Measurements from ENCODE around the gene RBM17. TPM values are rescaled to one million over a fixed set of nuclear protein-coding genes. Genes with fewer than 3 reads are reported as not detected.
A peak's percentile ranks its signal among the peaks of the same experiment; 100 is the strongest.
"Not testable (repeated sequence)": the region's sequence is repeated elsewhere in the genome, so short reads cannot be mapped to it uniquely, and the experiment has no call there.

Gene RBM17
- total RNA-seq, 2 donors from 2014 or later: 48.5 to 65.0 TPM

GRCh38 chr10:6141296-6142151 lies 52.7 kb downstream of the RBM17 start:
- no peak for DNase-seq (ENCODE audit: low spot score)
- TF ChIP-seq CTCF (IDR thresholded peaks at IDR 0.05): no peak
- H3K36me3 ChIP-seq: no peaks in the 10 kb centered on the region
- peak overlapping the region; percentile 63 for H3K4me3 ChIP-seq
- H3K9me3 ChIP-seq: no peaks in the 10 kb centered on the region
- H3K27ac ChIP-seq: peak overlapping the region; percentile 20 to 24
- peaks cover 8 to 36% of the 10 kb centered on the region in 2 donors for H3K4me1 ChIP-seq (ENCODE audit: control insufficient read depth in 1 of 2, low read depth in 2 of 2)
- ATAC-seq (ENCODE audit: insufficient number of reproducible peaks, low FRiP score, low read depth): peak; percentile 39
- H3K27me3 ChIP-seq (replicated peaks; ENCODE audit: insufficient read depth): no peaks in the 10 kb centered on the region

- H3K4me1 ChIP-seq (ENCODE audit: control insufficient read depth in 1 of 2, low read depth in 2 of 2): peaks cover 11 to 36% of the 10 kb centered on the region in 2 donors
- not testable (repeated sequence) for DNase-seq (ENCODE audit: low spot score); H3K27me3 ChIP-seq (replicated peaks; ENCODE audit: insufficient read depth); H3K36me3 ChIP-seq; H3K27ac ChIP-seq; H3K9me3 ChIP-seq; ATAC-seq (ENCODE audit: insufficient number of reproducible peaks, low FRiP score, low read depth)
- peak overlapping the region; percentile 63 for H3K4me3 ChIP-seq
These were observed 53.4 kb downstream of the RBM17 start for GRCh38 chr10:6142186-6142585.

DNA sequence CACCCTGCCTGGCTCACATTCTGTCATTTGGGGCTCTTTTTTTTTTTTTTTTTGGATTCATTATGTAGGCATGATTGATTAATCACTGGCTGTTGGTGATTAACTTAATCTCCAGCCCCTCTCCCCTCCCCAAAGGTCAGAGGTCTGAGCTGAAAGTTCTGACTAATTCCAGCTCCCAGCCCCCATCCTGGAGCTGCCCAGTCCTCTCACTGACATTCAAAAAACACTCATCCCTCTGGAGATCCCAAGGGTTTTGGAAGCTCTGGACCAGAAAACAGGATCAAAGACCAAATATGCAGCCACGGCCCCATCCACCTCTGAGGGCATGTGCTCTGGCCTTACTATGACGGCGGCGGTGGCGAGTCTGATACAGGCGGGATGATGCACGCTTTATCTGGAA lies 53.8 kb downstream of the RBM17 start:
- H3K36me3 ChIP-seq: no peaks in the 10 kb centered on the region
- no peak for DNase-seq (ENCODE audit: low spot score)
- no peak for ATAC-seq (ENCODE audit: insufficient number of reproducible peaks, low FRiP score, low read depth)
- no peaks in the 10 kb centered on the region for H3K27me3 ChIP-seq (replicated peaks; ENCODE audit: insufficient read depth)
- no peak overlapping the region for H3K27ac ChIP-seq
- peaks cover 11 to 37% of the 10 kb centered on the region in 2 donors for H3K4me1 ChIP-seq (ENCODE audit: control insufficient read depth in 1 of 2, low read depth in 2 of 2)
- no peaks in the 10 kb centered on the region for H3K9me3 ChIP-seq
- TF ChIP-seq CTCF (IDR thresholded peaks at IDR 0.05): no peak
- H3K4me3 ChIP-seq: no peak overlapping the region

GRCh38 chr10:6143181-6143580 lies 54.3 kb downstream of the RBM17 start:
- Histone ChIP-seq H3K27ac (no peak overlapping the region), H3K36me3 (no peaks in the 10 kb centered on the region), H3K4me3 (no peak overlapping the region)

GRCh38 chr10:6144406-6145165 lies 55.8 kb downstream of the RBM17 start:
- Histone ChIP-seq H3K4me1 (ENCODE audit: control insufficient read depth in 1 of 2, low read depth in 2 of 2) (peaks cover 11 to 37% of the 10 kb centered on the region in 2 donors), H3K27ac (peak overlapping the region; percentile 76 to 93), H3K9me3 (no peaks in the 10 kb centered on the region), H3K27me3 (replicated peaks; ENCODE audit: insufficient read depth) (no peaks in the 10 kb centered on the region), H3K4me3 (peak overlapping the region; percentile 96), H3K36me3 (no peaks in the 10 kb centered on the region)
- ATAC-seq (ENCODE audit: insufficient number of reproducible peaks, low FRiP score, low read depth) (peak; percentile 54), DNase-seq (ENCODE audit: low spot score) (peak; percentile 78)
- no peak for TF ChIP-seq CTCF (IDR thresholded peaks at IDR 0.05)

More at GRCh38 chr10:6143181-6143580, 54.3 kb downstream of the RBM17 start:
- no peak for ATAC-seq (ENCODE audit: insufficient number of reproducible peaks, low FRiP score, low read depth)
- Histone ChIP-seq H3K9me3 (no peaks in the 10 kb centered on the region), H3K27me3 (replicated peaks; ENCODE audit: insufficient read depth) (no peaks in the 10 kb centered on the region), H3K4me1 (ENCODE audit: control insufficient read depth in 1 of 2, low read depth in 2 of 2) (peaks cover 11 to 37% of the 10 kb centered on the region in 2 donors)
- no peak for DNase-seq (ENCODE audit: low spot score)
- no peak for TF ChIP-seq CTCF (IDR thresholded peaks at IDR 0.05)

Data from thoracic aorta (tissue), 2 donors.